Neural cell (in vitro differentiated cells): ENCODE measurements around the gene DUSP22. TPM values are rescaled to one million over a fixed set of nuclear protein-coding genes. Genes with fewer than 3 reads are reported as not detected.

ENCODE experiments used
- H2AFZ ChIP-seq: fragments of 200-600, 300-800 bp; sonication (generic), shearing (Covaris generic); 2 replicates; pipeline ENCODE4 v1.6.0; 2014; ENCODE audit warnings: low read depth, mild to moderate bottlenecking, antibody characterized with exemption, low read length, moderate library complexity
- H3F3A ChIP-seq: fragments of 200-600 bp; shearing (Covaris generic); 2 replicates; pipeline ENCODE4 v1.6.1; 2016; ENCODE audit warnings: mild to moderate bottlenecking, moderate library complexity, mixed read lengths, antibody characterized with exemption, low read length; ENCODE audit not compliant: insufficient read depth, poor library complexity, severe bottlenecking
- H3K27ac ChIP-seq: fragments of 200-600, 300-800 bp; sonication (generic), shearing (Covaris generic); 2 replicates; pipeline ENCODE4 v1.5.1; 2014; ENCODE audit warnings: mild to moderate bottlenecking, low read length, moderate library complexity
- H3K27me3 ChIP-seq: fragments of 300-800, 200-600 bp; sonication (generic), shearing (Covaris generic); 2 replicates; pipeline ENCODE4 v1.6.0; 2014; ENCODE audit warnings: mild to moderate bottlenecking, low read depth, low read length, moderate library complexity; ENCODE audit not compliant: insufficient read depth
- H3K36me3 ChIP-seq: fragments of 300-800, 200-600 bp; sonication (generic), shearing (Covaris generic); 2 replicates; pipeline ENCODE4 v1.5.1; 2014; ENCODE audit warnings: mild to moderate bottlenecking, antibody characterized with exemption, low read length, moderate library complexity; ENCODE audit not compliant: insufficient read depth
- H3K4me2 ChIP-seq: fragments of 300-800, 200-600 bp; sonication (generic), shearing (Covaris generic); 2 replicates; pipeline ENCODE4 v1.6.0; 2014; ENCODE audit warnings: mild to moderate bottlenecking, low read length
- H3K4me3 ChIP-seq: fragments of 300-800, 200-600 bp; sonication (generic), shearing (Covaris generic); 2 replicates; pipeline ENCODE4 v1.5.1; 2014; ENCODE audit warnings: mild to moderate bottlenecking, low read length, moderate library complexity
- H3K79me2 ChIP-seq: fragments of 200-600 bp; shearing (Covaris generic); replicated peaks from 2 replicates; pipeline ENCODE4 v1.6.0; 2014; ENCODE audit warnings: mild to moderate bottlenecking, low read length, moderate library complexity; ENCODE audit not compliant: insufficient read depth
- H3K9ac ChIP-seq: fragments of 300-800, 200-600 bp; sonication (generic), shearing (Covaris generic); 2 replicates; pipeline ENCODE4 v1.6.1; 2016; ENCODE audit warnings: mild to moderate bottlenecking, low read length, mixed read lengths
- H3K9me2 ChIP-seq: fragments of 200-600 bp; shearing (Covaris generic); 2 replicates; pipeline ENCODE4 v1.6.1; 2016; ENCODE audit warnings: mild to moderate bottlenecking, low read length, mixed read lengths; ENCODE audit not compliant: insufficient read depth
- H3K9me3 ChIP-seq: fragments of 200-600, 300-800 bp; sonication (generic), shearing (Covaris generic); 2 replicates; pipeline ENCODE4 v1.6.1; 2016; ENCODE audit warnings: mild to moderate bottlenecking, mixed run types, low read length, moderate library complexity, mixed read lengths
- H4K20me1 ChIP-seq: fragments of 200-600 bp; shearing (Covaris generic); 2 replicates; pipeline ENCODE4 v1.6.1; 2016; ENCODE audit warnings: mild to moderate bottlenecking, mixed run types; ENCODE audit not compliant: insufficient read depth
- CTCF ChIP-seq: fragments of 450-650 bp; IDR thresholded peaks from 2 replicates; pipeline ENCODE4 v1.5.1; 2014; ENCODE audit warnings: antibody characterized with exemption, mild to moderate bottlenecking, moderate library complexity; ENCODE audit not compliant: poor library complexity, severe bottlenecking
- EP300 ChIP-seq: fragments of 450-650 bp; conservative IDR thresholded peaks from 2 replicates; pipeline ENCODE4 v1.6.1; 2014; ENCODE audit warnings: antibody characterized with exemption, mild to moderate bottlenecking, moderate library complexity; ENCODE audit not compliant: poor library complexity, severe bottlenecking
- EZH2 ChIP-seq: fragments of 200-600, 300-800 bp; shearing (Covaris generic), sonication (generic); IDR thresholded peaks from 2 replicates; pipeline ENCODE4 v1.6.1; 2014; ENCODE audit warnings: antibody characterized with exemption, low read length, borderline replicate concordance, mild to moderate bottlenecking; ENCODE audit not compliant: insufficient read depth, poor library complexity, severe bottlenecking
- MXI1 ChIP-seq: fragments of 450-650 bp; conservative IDR thresholded peaks from 2 replicates; pipeline ENCODE4 v1.6.1; 2014; ENCODE audit warnings: antibody characterized with exemption, mild to moderate bottlenecking; ENCODE audit not compliant: poor library complexity, severe bottlenecking
- POLR2AphosphoS5 ChIP-seq: IDR thresholded peaks from 2 replicates; pipeline ENCODE4 v1.6.1; 2012
- RAD21 ChIP-seq: fragments of 450-650 bp; conservative IDR thresholded peaks from 2 replicates; pipeline ENCODE4 v1.6.1; 2014; ENCODE audit warnings: antibody characterized with exemption, mild to moderate bottlenecking, moderate library complexity
- REST ChIP-seq: IDR thresholded peaks from 2 replicates; pipeline ENCODE4 v1.6.1; 2012; ENCODE audit warnings: borderline replicate concordance
- SMC3 ChIP-seq: fragments of 450-650 bp; conservative IDR thresholded peaks from 2 replicates; pipeline ENCODE4 v1.6.1; 2014; ENCODE audit warnings: antibody characterized with exemption, mild to moderate bottlenecking, moderate library complexity; ENCODE audit not compliant: poor library complexity
- TAF1 ChIP-seq: IDR thresholded peaks from 2 replicates; pipeline ENCODE4 v1.6.1; 2012; ENCODE audit warnings: low read depth
- polyA plus RNA-seq: library from polyadenylated mRNA; depleted of rRNA; stranded (reverse); fragments of >200 nt; gene quantifications from 2 replicates; pipeline ENCODE4 v1.2.3, GENCODE V29; 2014

Gene DUSP22
- polyA plus RNA-seq, 1 donor from 2014 or later = 24.9 TPM

- no peak for TF ChIP-seq REST
- TF ChIP-seq SMC3 = no peak
- TF ChIP-seq EP300 = no peak
Observed at GRCh38 chr6:387293-387741, 95.0 kb downstream of the DUSP22 start (continued).

- Histone ChIP-seq H3K27me3 (peaks cover 53% of the 10 kb centered on the region), H3F3A (no peaks in the 10 kb centered on the region)
Observed at GRCh38 chr6:388202-388903, 96.1 kb downstream of the DUSP22 start.

More at GRCh38 chr6:388202-388903, 96.1 kb downstream of the DUSP22 start:
- Histone ChIP-seq H4K20me1 (no peaks in the 10 kb centered on the region), H3K4me2 (no peak overlapping the region), H3K9me3 (no peaks in the 10 kb centered on the region), H2AFZ (no peak overlapping the region), H3K9me2 (no peaks in the 10 kb centered on the region), H3K36me3 (no peaks in the 10 kb centered on the region), H3K27ac (no peak overlapping the region), H3K4me3 (no peak overlapping the region), H3K9ac (no peak overlapping the region), H3K79me2 (no peaks in the 10 kb centered on the region)
- TF ChIP-seq EP300 (no peak), SMC3 (no peak), CTCF (no peak), EZH2 (no peak), REST (no peak), TAF1 (no peak), RAD21 (no peak), POLR2AphosphoS5 (no peak), MXI1 (no peak)
